ENCODE results near the gene CNTNAP1. TPM values are rescaled to one million over a fixed set of nuclear protein-coding genes. Genes with fewer than 3 reads are reported as not detected.

CNTNAP1 gene
- total and polyA plus RNA-seq, 10 of the 15 experiments (the other 5 are each of a cell fraction or from before 2014, with no cell fraction given): 0.95 to 29.9 (median 10.4) TPM

- TF ChIP-seq, protein P1, sequence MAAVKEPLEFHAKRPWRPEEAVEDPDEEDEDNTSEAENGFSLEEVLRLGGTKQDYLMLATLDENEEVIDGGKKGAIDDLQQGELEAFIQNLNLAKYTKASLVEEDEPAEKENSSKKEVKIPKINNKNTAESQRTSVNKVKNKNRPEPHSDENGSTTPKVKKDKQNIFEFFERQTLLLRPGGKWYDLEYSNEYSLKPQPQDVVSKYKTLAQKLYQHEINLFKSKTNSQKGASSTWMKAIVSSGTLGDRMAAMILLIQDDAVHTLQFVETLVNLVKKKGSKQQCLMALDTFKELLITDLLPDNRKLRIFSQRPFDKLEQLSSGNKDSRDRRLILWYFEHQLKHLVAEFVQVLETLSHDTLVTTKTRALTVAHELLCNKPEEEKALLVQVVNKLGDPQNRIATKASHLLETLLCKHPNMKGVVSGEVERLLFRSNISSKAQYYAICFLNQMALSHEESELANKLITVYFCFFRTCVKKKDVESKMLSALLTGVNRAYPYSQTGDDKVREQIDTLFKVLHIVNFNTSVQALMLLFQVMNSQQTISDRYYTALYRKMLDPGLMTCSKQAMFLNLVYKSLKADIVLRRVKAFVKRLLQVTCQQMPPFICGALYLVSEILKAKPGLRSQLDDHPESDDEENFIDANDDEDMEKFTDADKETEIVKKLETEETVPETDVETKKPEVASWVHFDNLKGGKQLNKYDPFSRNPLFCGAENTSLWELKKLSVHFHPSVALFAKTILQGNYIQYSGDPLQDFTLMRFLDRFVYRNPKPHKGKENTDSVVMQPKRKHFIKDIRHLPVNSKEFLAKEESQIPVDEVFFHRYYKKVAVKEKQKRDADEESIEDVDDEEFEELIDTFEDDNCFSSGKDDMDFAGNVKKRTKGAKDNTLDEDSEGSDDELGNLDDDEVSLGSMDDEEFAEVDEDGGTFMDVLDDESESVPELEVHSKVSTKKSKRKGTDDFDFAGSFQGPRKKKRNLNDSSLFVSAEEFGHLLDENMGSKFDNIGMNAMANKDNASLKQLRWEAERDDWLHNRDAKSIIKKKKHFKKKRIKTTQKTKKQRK (IDR thresholded peaks at IDR 0.05; ENCODE audit: low read depth, low read length): no peak
- TF ChIP-seq PAX5 (IDR thresholded peaks at IDR 0.05; ENCODE audit: borderline replicate concordance, low read depth, low read length): peak; percentile 97
- TF ChIP-seq SP1 (IDR thresholded peaks at IDR 0.05; ENCODE audit: low read depth, low read length): peak; percentile 90
- peak; percentile 100 for TF ChIP-seq RUNX3 (IDR thresholded peaks at IDR 0.05; ENCODE audit: low read length)
- no peak; the same call in 1 of the 2 replicates for TF ChIP-seq NKRF (conservative IDR thresholded peaks at IDR 0.05)
- peak; percentile 84; the same call in 1 of the 2 replicates for TF ChIP-seq MXI1 (IDR thresholded peaks at IDR 0.05; ENCODE audit: low read depth, low read length)
- TF ChIP-seq NFXL1 (IDR thresholded peaks at IDR 0.05; ENCODE audit: borderline replicate concordance): no peak
- no peak for TF ChIP-seq SREBF1 (IDR thresholded peaks at IDR 0.05; ENCODE audit: low read length)
- no peak for TF ChIP-seq HDAC6 (IDR thresholded peaks at IDR 0.05; ENCODE audit: unreplicated experiment)
- no peak for TF ChIP-seq ZNF384 (IDR thresholded peaks at IDR 0.05; ENCODE audit: borderline replicate concordance, low read depth, low read length)
- TF ChIP-seq, protein P2, sequence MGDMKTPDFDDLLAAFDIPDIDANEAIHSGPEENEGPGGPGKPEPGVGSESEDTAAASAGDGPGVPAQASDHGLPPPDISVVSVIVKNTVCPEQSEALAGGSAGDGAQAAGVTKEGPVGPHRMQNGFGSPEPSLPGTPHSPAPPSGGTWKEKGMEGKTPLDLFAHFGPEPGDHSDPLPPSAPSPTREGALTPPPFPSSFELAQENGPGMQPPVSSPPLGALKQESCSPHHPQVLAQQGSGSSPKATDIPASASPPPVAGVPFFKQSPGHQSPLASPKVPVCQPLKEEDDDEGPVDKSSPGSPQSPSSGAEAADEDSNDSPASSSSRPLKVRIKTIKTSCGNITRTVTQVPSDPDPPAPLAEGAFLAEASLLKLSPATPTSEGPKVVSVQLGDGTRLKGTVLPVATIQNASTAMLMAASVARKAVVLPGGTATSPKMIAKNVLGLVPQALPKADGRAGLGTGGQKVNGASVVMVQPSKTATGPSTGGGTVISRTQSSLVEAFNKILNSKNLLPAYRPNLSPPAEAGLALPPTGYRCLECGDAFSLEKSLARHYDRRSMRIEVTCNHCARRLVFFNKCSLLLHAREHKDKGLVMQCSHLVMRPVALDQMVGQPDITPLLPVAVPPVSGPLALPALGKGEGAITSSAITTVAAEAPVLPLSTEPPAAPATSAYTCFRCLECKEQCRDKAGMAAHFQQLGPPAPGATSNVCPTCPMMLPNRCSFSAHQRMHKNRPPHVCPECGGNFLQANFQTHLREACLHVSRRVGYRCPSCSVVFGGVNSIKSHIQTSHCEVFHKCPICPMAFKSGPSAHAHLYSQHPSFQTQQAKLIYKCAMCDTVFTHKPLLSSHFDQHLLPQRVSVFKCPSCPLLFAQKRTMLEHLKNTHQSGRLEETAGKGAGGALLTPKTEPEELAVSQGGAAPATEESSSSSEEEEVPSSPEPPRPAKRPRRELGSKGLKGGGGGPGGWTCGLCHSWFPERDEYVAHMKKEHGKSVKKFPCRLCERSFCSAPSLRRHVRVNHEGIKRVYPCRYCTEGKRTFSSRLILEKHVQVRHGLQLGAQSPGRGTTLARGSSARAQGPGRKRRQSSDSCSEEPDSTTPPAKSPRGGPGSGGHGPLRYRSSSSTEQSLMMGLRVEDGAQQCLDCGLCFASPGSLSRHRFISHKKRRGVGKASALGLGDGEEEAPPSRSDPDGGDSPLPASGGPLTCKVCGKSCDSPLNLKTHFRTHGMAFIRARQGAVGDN (IDR thresholded peaks at IDR 0.05): 0 out of 2 replicates have a peak, but pooled peaks have one; percentile 19
- 0 out of 2 replicates have a peak, but pooled peaks have one; percentile 15 for TF ChIP-seq POLR2A (IDR thresholded peaks at IDR 0.05; ENCODE audit: low read depth, low read length)
- TF ChIP-seq ZNF24 (IDR thresholded peaks at IDR 0.05): 0 out of 2 replicates have a peak, but pooled peaks have one; percentile 17
- 0 out of 2 replicates have a peak, but pooled peaks have one; percentile 31 for TF ChIP-seq YY1 (IDR thresholded peaks at IDR 0.05; ENCODE audit: low read depth, low read length)
- TF ChIP-seq, protein P3, sequence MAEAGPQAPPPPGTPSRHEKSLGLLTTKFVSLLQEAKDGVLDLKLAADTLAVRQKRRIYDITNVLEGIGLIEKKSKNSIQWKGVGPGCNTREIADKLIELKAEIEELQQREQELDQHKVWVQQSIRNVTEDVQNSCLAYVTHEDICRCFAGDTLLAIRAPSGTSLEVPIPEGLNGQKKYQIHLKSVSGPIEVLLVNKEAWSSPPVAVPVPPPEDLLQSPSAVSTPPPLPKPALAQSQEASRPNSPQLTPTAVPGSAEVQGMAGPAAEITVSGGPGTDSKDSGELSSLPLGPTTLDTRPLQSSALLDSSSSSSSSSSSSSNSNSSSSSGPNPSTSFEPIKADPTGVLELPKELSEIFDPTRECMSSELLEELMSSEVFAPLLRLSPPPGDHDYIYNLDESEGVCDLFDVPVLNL (IDR thresholded peaks at IDR 0.05; ENCODE audit: low read depth, low read length): no peak
- no peak for TF ChIP-seq ZBTB4 (CRISPR knock-in tag; IDR thresholded peaks at IDR 0.05)
These were observed 22.6 kb downstream of the CNTNAP1 start (continued) for GRCh38 chr17:42704837-42705494.

Data from GM12878 (cell line).